ENCODE measurements around the gene CLASRP.
"Not testable (repeated sequence)": the region's sequence is repeated elsewhere in the genome, so short reads cannot be mapped to it uniquely, and the experiment has no call there.

Gene CLASRP

GRCh38 chr19:45117671-45118070, 78.8 kb downstream of the CLASRP start:
- peaks cover 23% of the 10 kb centered on the region for H3K4me1 ChIP-seq (ENCODE audit: insufficient read depth, insufficient read length)
- no peaks in the 10 kb centered on the region for H3K27me3 ChIP-seq (ENCODE audit: insufficient read depth, insufficient read length)
- DNase-seq (ENCODE audit: low read depth, low spot score): no peak
- H3K36me3 ChIP-seq (ENCODE audit: insufficient read depth, insufficient read length, low read length): peaks cover 12% of the 10 kb centered on the region
- TF ChIP-seq YY1 (IDR thresholded peaks at IDR 0.05; ENCODE audit: insufficient read depth, insufficient read length) (no peak), SUZ12 (IDR thresholded peaks at IDR 0.05; ENCODE audit: extremely low read depth, insufficient read depth, insufficient read length) (no peak), ZNF274 (IDR thresholded peaks at IDR 0.05; ENCODE audit: low read depth, low read length) (no peak)
- H3K4me3 ChIP-seq (ENCODE audit: insufficient read length, low read depth): no peak overlapping the region
- no peaks in the 10 kb centered on the region for H3K9me3 ChIP-seq (ENCODE audit: insufficient read depth, low read length)
- H3K9ac ChIP-seq (ENCODE audit: insufficient read length, low read depth): no peak overlapping the region

- TF ChIP-seq ZNF274 (IDR thresholded peaks at IDR 0.05; ENCODE audit: low read depth, low read length) (no peak), SUZ12 (IDR thresholded peaks at IDR 0.05; ENCODE audit: extremely low read depth, insufficient read depth, insufficient read length) (no peak), YY1 (IDR thresholded peaks at IDR 0.05; ENCODE audit: insufficient read depth, insufficient read length) (no peak)
- no peak overlapping the region for H3K4me3 ChIP-seq (ENCODE audit: insufficient read length, low read depth)
- H3K4me1 ChIP-seq (ENCODE audit: insufficient read depth, insufficient read length): peaks cover 20% of the 10 kb centered on the region
- H3K9me3 ChIP-seq (ENCODE audit: insufficient read depth, low read length): no peaks in the 10 kb centered on the region
- H3K27me3 ChIP-seq (ENCODE audit: insufficient read depth, insufficient read length): no peaks in the 10 kb centered on the region
- DNase-seq (ENCODE audit: low read depth, low spot score): no peak
- peaks cover 10% of the 10 kb centered on the region for H3K36me3 ChIP-seq (ENCODE audit: insufficient read depth, insufficient read length, low read length)
- H3K9ac ChIP-seq (ENCODE audit: insufficient read length, low read depth): no peak overlapping the region
Measured at GRCh38 chr19:45118106-45118505, 79.3 kb downstream of the CLASRP start.

GRCh38 chr19:45118591-45119355, 79.9 kb downstream of the CLASRP start:
- H3K4me3 ChIP-seq (ENCODE audit: insufficient read length, low read depth); H3K27me3 ChIP-seq (ENCODE audit: insufficient read depth, insufficient read length); H3K9me3 ChIP-seq (ENCODE audit: insufficient read depth, low read length); H3K9ac ChIP-seq (ENCODE audit: insufficient read length, low read depth); DNase-seq (ENCODE audit: low read depth, low spot score): not testable (repeated sequence)
- Histone ChIP-seq H3K36me3 (ENCODE audit: insufficient read depth, insufficient read length, low read length) (peaks cover 16% of the 10 kb centered on the region), H3K4me1 (ENCODE audit: insufficient read depth, insufficient read length) (peaks cover 17% of the 10 kb centered on the region)

GRCh38 chr19:45119582-45119981, 80.7 kb downstream of the CLASRP start:
- Histone ChIP-seq H3K4me3 (ENCODE audit: insufficient read length, low read depth) (no peak overlapping the region), H3K9ac (ENCODE audit: insufficient read length, low read depth) (no peak overlapping the region), H3K36me3 (ENCODE audit: insufficient read depth, insufficient read length, low read length) (peaks cover 12% of the 10 kb centered on the region), H3K9me3 (ENCODE audit: insufficient read depth, low read length) (no peaks in the 10 kb centered on the region), H3K4me1 (ENCODE audit: insufficient read depth, insufficient read length) (peaks cover 17% of the 10 kb centered on the region), H3K27me3 (ENCODE audit: insufficient read depth, insufficient read length) (no peaks in the 10 kb centered on the region)
- DNase-seq (ENCODE audit: low read depth, low spot score): no peak
- TF ChIP-seq YY1 (IDR thresholded peaks at IDR 0.05; ENCODE audit: insufficient read depth, insufficient read length) (no peak), SUZ12 (IDR thresholded peaks at IDR 0.05; ENCODE audit: extremely low read depth, insufficient read depth, insufficient read length) (no peak), ZNF274 (IDR thresholded peaks at IDR 0.05; ENCODE audit: low read depth, low read length) (no peak)

All from NT2/D1 (cell line).